H1 (cell line): Measurements from ENCODE around the gene NKX2-1. TPM values are rescaled to one million over a fixed set of nuclear protein-coding genes. Genes with fewer than 3 reads are reported as not detected.

Source experiments
- CTCF ChIA-PET: fragments of 300-600 bp; sonication (Branson Sonifier 250); formaldehyde crosslinking; loops from one replicate; lab custom pipeline; 2021; ENCODE audit not compliant: partially characterized antibody; lab: Charles Lee
- POLR2A ChIA-PET: fragments of 300-600 bp; sonication (Branson Sonifier 250); formaldehyde crosslinking; loops from one replicate; lab custom pipeline; 2021; ENCODE audit warnings: inconsistent platforms; ENCODE audit not compliant: partially characterized antibody; lab: Charles Lee
- DNase-seq, 2 experiments: peaks; one replicate each; pipeline versions ENCODE4 v3.0.0 to v3.0.0-alpha.2; 2010 to 2022; ENCODE audit warnings: low spot score in 2 of 2, low read depth in 1 of 2, mixed read lengths in 1 of 2
- FAIRE-seq: peaks from 2 replicates; lab custom pipeline; 2011; peaks lifted over from hg19 to GRCh38; lab: Jason Lieb, UNC
- H2AFZ ChIP-seq: 2 replicates; pipeline ENCODE4 v1.8.1; 2012; ENCODE audit warnings: low read length, inconsistent platforms
- H2AK5ac ChIP-seq: 2 replicates; pipeline ENCODE4 v1.6.1; 2013; ENCODE audit warnings: low read depth, low read length
- H2BK120ac ChIP-seq: replicated peaks from 2 replicates; pipeline ENCODE3; 2013; ENCODE audit warnings: low read depth, low read length, inconsistent platforms
- H2BK12ac ChIP-seq: 2 replicates; pipeline ENCODE4 v1.6.1; 2013; ENCODE audit warnings: low read depth, low read length
- H2BK15ac ChIP-seq: 2 replicates; pipeline ENCODE4 v1.6.1; 2013; ENCODE audit warnings: low read length
- H2BK20ac ChIP-seq: 2 replicates; pipeline ENCODE4 v1.6.1; 2013; ENCODE audit warnings: low read length
- H2BK5ac ChIP-seq: 2 replicates; pipeline ENCODE4 v1.6.1; 2013; ENCODE audit warnings: low read depth, low read length
- H3K14ac ChIP-seq: 2 replicates; pipeline ENCODE4 v1.6.1; 2013; ENCODE audit warnings: inconsistent platforms; ENCODE audit not compliant: insufficient read length
- H3K18ac ChIP-seq: 2 replicates; pipeline ENCODE4 v1.6.1; 2013; ENCODE audit warnings: low read length; ENCODE audit errors: extremely low read depth
- H3K23ac ChIP-seq: 2 replicates; pipeline ENCODE4 v1.6.1; 2013; ENCODE audit warnings: inconsistent platforms; ENCODE audit not compliant: insufficient read length
- H3K23me2 ChIP-seq: 2 replicates; pipeline ENCODE4 v1.6.1; 2013; ENCODE audit warnings: low read depth, low read length
- H3K27ac ChIP-seq: 2 replicates; pipeline ENCODE4 v1.6.1; 2011; ENCODE audit warnings: low read depth, low read length, inconsistent platforms
- H3K27me3 ChIP-seq, 4 experiments: replicated peaks in 1 of 4; 1 replicate in 1 of 4; 2 replicates in 3 of 4; pipeline versions ENCODE4 v1.6.1 to v1.8.1; 2011 to 2013; ENCODE audit warnings: low read length in 3 of 4, mild to moderate bottlenecking in 3 of 4, inconsistent platforms in 2 of 4, mixed read lengths in 2 of 4, moderate library complexity in 1 of 4; ENCODE audit not compliant: control insufficient read depth in 3 of 4, insufficient read depth in 3 of 4; ENCODE audit errors: extremely low read depth in 1 of 4
- H3K36me3 ChIP-seq, 4 experiments: 2 replicates each; pipeline versions ENCODE4 v1.6.1 to v1.8.1; 2011 to 2013; ENCODE audit warnings: mild to moderate bottlenecking in 4 of 4, low read length in 3 of 4, moderate library complexity in 2 of 4, control low read depth in 1 of 4, inconsistent platforms in 1 of 4; ENCODE audit not compliant: insufficient read depth in 4 of 4, control insufficient read depth in 2 of 4
- H3K4ac ChIP-seq: replicated peaks from 2 replicates; pipeline ENCODE3; 2013; ENCODE audit warnings: low read length, low read depth, mixed read lengths, inconsistent platforms; ENCODE audit not compliant: insufficient read length
- H3K4me1 ChIP-seq, 4 experiments: replicated peaks in 1 of 4; 1 replicate in 1 of 4; 2 replicates in 3 of 4; pipeline versions ENCODE4 v1.6.1 to v1.8.1; 2011 to 2013; ENCODE audit warnings: low read length in 3 of 4, inconsistent platforms in 2 of 4, mixed read lengths in 1 of 4; ENCODE audit not compliant: insufficient read depth in 4 of 4, control insufficient read depth in 3 of 4
- H3K4me2 ChIP-seq, 2 experiments: 2 replicates each; pipeline versions ENCODE4 v1.6.1 to v1.8.1; 2011 to 2013; ENCODE audit warnings: low read depth in 2 of 2, low read length in 2 of 2, control low read depth in 1 of 2, inconsistent platforms in 1 of 2, mild to moderate bottlenecking in 1 of 2; ENCODE audit not compliant: insufficient read depth in 1 of 2
- H3K4me3 ChIP-seq, 4 experiments: fragments of 200-600, 300-600 bp in 1 of 4; sonication (generic), shearing (Covaris generic), sonication (Bioruptor Twin) in 1 of 4; 2 replicates each; pipeline versions ENCODE4 v1.5.1 to v1.8.1; 2011 to 2016; ENCODE audit warnings: low read length in 4 of 4, low read depth in 3 of 4, control low read depth in 2 of 4, inconsistent platforms in 2 of 4, mild to moderate bottlenecking in 2 of 4, mixed read lengths in 1 of 4, moderate library complexity in 1 of 4; ENCODE audit not compliant: insufficient read depth in 2 of 4; ENCODE audit errors: extremely low read depth in 1 of 4
- H3K56ac ChIP-seq: replicated peaks from 2 replicates; pipeline ENCODE3; 2013; ENCODE audit warnings: low read depth, mild to moderate bottlenecking, mixed read lengths, low read length, inconsistent platforms; ENCODE audit not compliant: insufficient read length
- H3K79me1 ChIP-seq: 2 replicates; pipeline ENCODE4 v1.6.1; 2013; ENCODE audit warnings: low read depth, low read length, control low read depth
- H3K79me2 ChIP-seq, 2 experiments: 2 replicates each; pipeline versions ENCODE4 v1.6.1 to v1.8.1; 2012 to 2013; ENCODE audit warnings: low read length in 2 of 2, mild to moderate bottlenecking in 2 of 2, inconsistent platforms in 1 of 2; ENCODE audit not compliant: insufficient read depth in 2 of 2, control insufficient read depth in 1 of 2
- H3K9ac ChIP-seq, 4 experiments: replicated peaks in 1 of 4; 1 replicate in 1 of 4; 2 replicates in 3 of 4; pipeline versions ENCODE4 v1.6.1 to v1.8.1; 2011 to 2013; ENCODE audit warnings: low read depth in 3 of 4, low read length in 3 of 4, control low read depth in 2 of 4, mild to moderate bottlenecking in 2 of 4, moderate library complexity in 2 of 4, inconsistent platforms in 1 of 4; ENCODE audit errors: extremely low read depth in 1 of 4
- H3K9me3 ChIP-seq, 2 experiments: 2 replicates each; pipeline versions ENCODE4 v1.6.1 to v1.8.1; 2012 to 2013; ENCODE audit warnings: mild to moderate bottlenecking in 2 of 2, moderate library complexity in 2 of 2, control low read depth in 1 of 2, inconsistent platforms in 1 of 2, low read depth in 1 of 2, low read length in 1 of 2, mixed read lengths in 1 of 2; ENCODE audit not compliant: insufficient read depth in 2 of 2
- H4K20me1 ChIP-seq, 2 experiments: replicated peaks in 1 of 2; 2 replicates each; pipeline versions ENCODE3 to v1.8.1; 2011 to 2013; ENCODE audit warnings: inconsistent platforms in 2 of 2, low read length in 2 of 2, mild to moderate bottlenecking in 1 of 2; ENCODE audit not compliant: insufficient read depth in 2 of 2, control insufficient read depth in 1 of 2
- H4K5ac ChIP-seq: 2 replicates; pipeline ENCODE4 v1.6.1; 2013; ENCODE audit warnings: low read length, low read depth, mixed read lengths, inconsistent platforms; ENCODE audit not compliant: insufficient read length
- H4K8ac ChIP-seq: 2 replicates; pipeline ENCODE4 v1.8.0; 2013; ENCODE audit warnings: mild to moderate bottlenecking, moderate library complexity, low read length, inconsistent platforms; ENCODE audit not compliant: insufficient read depth; ENCODE audit errors: extremely low read depth
- H4K91ac ChIP-seq: replicated peaks from 2 replicates; pipeline ENCODE3; 2013; ENCODE audit warnings: low read length, mixed read lengths, inconsistent platforms; ENCODE audit not compliant: insufficient read length
- CBX8 ChIP-seq: fragments of 300-800, 300-1000 bp; sonication (generic); IDR thresholded peaks from 2 replicates; pipeline ENCODE4 v1.7.1; 2016; ENCODE audit warnings: low read depth, low read length, borderline replicate concordance
- EZH2 ChIP-seq: fragments of 200-600 bp; sonication (generic); IDR thresholded peaks from 2 replicates; pipeline ENCODE4 v1.7.1; 2012; ENCODE audit warnings: low read depth, mild to moderate bottlenecking, moderate library complexity, low read length, inconsistent platforms; ENCODE audit not compliant: severe bottlenecking
- KDM4A ChIP-seq: IDR thresholded peaks from one replicate; pipeline ENCODE4 v1.7.1; 2012; ENCODE audit warnings: low read depth, mild to moderate bottlenecking, moderate library complexity, low read length, inconsistent platforms; ENCODE audit not compliant: severe bottlenecking
- POLR2A ChIP-seq, 2 experiments: IDR thresholded peaks; 1 replicate in 1 of 2; 2 replicates in 1 of 2; pipeline ENCODE4 v1.6.1; 2011; ENCODE audit warnings: low read depth in 2 of 2, low read length in 2 of 2, mild to moderate bottlenecking in 2 of 2; ENCODE audit errors: control extremely low read depth in 1 of 2
- RFX5 ChIP-seq: IDR thresholded peaks from 2 replicates; pipeline ENCODE4 v1.6.1; 2011; ENCODE audit warnings: low read depth, low read length, improper control_type of control experiment, borderline replicate concordance
- RXRA ChIP-seq: IDR thresholded peaks from 2 replicates; pipeline ENCODE4 v1.6.1; 2011; ENCODE audit warnings: low read depth, mild to moderate bottlenecking, low read length, moderate library complexity; ENCODE audit not compliant: insufficient read depth
- SIRT6 ChIP-seq: IDR thresholded peaks from one replicate; pipeline ENCODE4 v1.7.1; 2012; ENCODE audit warnings: low read length, inconsistent platforms
- SP4 ChIP-seq: IDR thresholded peaks from 2 replicates; pipeline ENCODE4 v1.6.1; 2012; ENCODE audit warnings: low read length, inconsistent platforms
- TAF7 ChIP-seq: optimal IDR thresholded peaks from 2 replicates; pipeline ENCODE3; 2011; ENCODE audit warnings: low read depth, mild to moderate bottlenecking, inconsistent platforms, low read length, moderate library complexity, borderline replicate concordance
- TCF12 ChIP-seq: IDR thresholded peaks from 2 replicates; pipeline ENCODE4 v1.6.1; 2011; ENCODE audit warnings: low read depth, mild to moderate bottlenecking, low read length
- USF2 ChIP-seq: IDR thresholded peaks from 2 replicates; pipeline ENCODE4 v1.6.1; 2011; ENCODE audit warnings: low read length, improper control_type of control experiment
- YY1 ChIP-seq: IDR thresholded peaks from 2 replicates; pipeline ENCODE4 v1.6.1; 2011; ENCODE audit warnings: low read depth, mild to moderate bottlenecking, low read length
- WGBS, 2 experiments: shearing (Covaris generic) in 1 of 2; methylation state at CpG; one replicate each; pipeline versions ENCODE4 v1.1.6 to v1.1.7; 2013 to 2015; ENCODE audit warnings: low lambda C conversion rate in 2 of 2, mixed read lengths in 2 of 2, inconsistent platforms in 1 of 2, low coverage in 1 of 2, missing lambda C conversion rate in 1 of 2; ENCODE audit not compliant: insufficient replicate concordance in 2 of 2, insufficient coverage in 1 of 2, insufficient read length in 1 of 2; ENCODE audit errors: extremely low coverage in 1 of 2, missing lambda C conversion rate in 1 of 2; 5-methylcytosine and 5-hydroxymethylcytosine counted together
- polyA plus RNA-seq, 7 experiments: library from polyadenylated mRNA; depleted of rRNA in 3 of 7; stranded (reverse) in 5 of 7; unstranded in 2 of 7; fragments of >200 nt in 5 of 7; fragments of 200-250 nt in 2 of 7; gene quantifications; 1 replicate in 5 of 7; 2 replicates in 1 of 7; 4 replicates in 1 of 7; pipeline versions ENCODE4 v1.2.1 to v1.2.3, GENCODE V29; 2011 to 2013; ENCODE audit warnings: missing spikeins in 2 of 7, mixed read lengths in 2 of 7
- total RNA-seq: library from RNA; stranded (reverse); fragmentation: NEBNext Ultra II Directional; extraction: Animal tissue kit (Norgen Biotek cat#: 25700); gene quantifications from 2 replicates; pipeline ENCODE4 v1.2.1, GENCODE V29; 2021

The NKX2-1 gene
- total and polyA plus RNA-seq, 2 of the 8 experiments (the other 6 are each of a cell fraction or from before 2014, with no cell fraction given) = not detected

GRCh38 chr14:36478782-36479181 lies 41.2 kb downstream of the NKX2-1 start:
- Histone ChIP-seq H2BK12ac (no peak overlapping the region), H3K79me1 (no peaks in the 10 kb centered on the region; the same call in 1 of the 2 replicates), H3K9me3 (no peaks in the 10 kb centered on the region), H2AFZ (no peak overlapping the region), H2BK5ac (no peak overlapping the region), H2BK120ac (no peak overlapping the region), H3K36me3 (no peaks in the 10 kb centered on the region), H3K4me3 (no peak overlapping the region), H4K8ac (no peak overlapping the region), H3K18ac (no peak overlapping the region), H2AK5ac (no peak overlapping the region), H3K14ac (no peak overlapping the region), H4K91ac (no peak overlapping the region), H3K79me2 (no peaks in the 10 kb centered on the region), H2BK15ac (no peak overlapping the region), H4K20me1 (no peaks in the 10 kb centered on the region), H3K27ac (no peak overlapping the region), H3K56ac (no peak overlapping the region), H3K23ac (no peak overlapping the region), H2BK20ac (no peak overlapping the region), H4K5ac (no peak overlapping the region), H3K27me3 (no peaks in the 10 kb centered on the region), H3K4me2 (no peak overlapping the region), H3K4me1 (no peaks in the 10 kb centered on the region; a peak in 1 of 7 replicates), H3K4ac (no peak overlapping the region), H3K23me2 (no peaks in the 10 kb centered on the region; the same call in 1 of the 2 replicates), H3K9ac (no peak overlapping the region)
- CTCF ChIA-PET = interaction anchor here (0.7 to 1.2 kb wide), 6 partner anchors 9 to 178 kb away, joined by 3 to 5 read pairs (median 3); no protein-coding TSS in a partner anchor
- POLR2A ChIA-PET = no interaction called here
- TF ChIP-seq KDM4A (no peak), TAF7 (no peak), YY1 (no peak), RFX5 (no peak), POLR2A (IDR thresholded peaks at IDR 0.05; ENCODE audit: control extremely low read depth in 1 of 2, low read depth in 2 of 2, low read length in 2 of 2) (no peak), SP4 (no peak), TCF12 (no peak), USF2 (no peak), EZH2 (no peak), RXRA (no peak), CBX8 (no peak), SIRT6 (no peak)
- no peak for FAIRE-seq
- WGBS, 2 experiments = 5% methylated on average over 1 of the region's 1 CpG; no CpG with 5 or more reads in 1 of the 2 experiments
- no peak for DNase-seq
